Measurements from ENCODE around the gene CASK.

- TF ChIP-seq CTCF (conservative IDR thresholded peaks at IDR 0.05; ENCODE audit: low read depth, low read length) (no peak), EZH2 (IDR thresholded peaks at IDR 0.05; ENCODE audit: borderline replicate concordance, low read depth, low read length, poor library complexity, severe bottlenecking) (no peak)
Observed at GRCh38 chrX:41556958-41557357, 366.4 kb downstream of the CASK start.

All from A673 (cell line).